Gastroesophageal sphincter (tissue), 3 donors: ENCODE measurements around the gene FYN.

Source experiments
- CTCF ChIP-seq, 4 experiments: fragments of 200-600 bp in 2 of 4; fragments of 450-650 bp in 2 of 4; sonication (generic) in 1 of 4; IDR thresholded peaks; one replicate each; pipeline ENCODE4 v1.5.1; 2017 to 2019; ENCODE audit warnings: antibody characterized with exemption in 4 of 4, mild to moderate bottlenecking in 2 of 4, moderate library complexity in 2 of 4
- EP300 ChIP-seq: sonication (generic); formaldehyde crosslinking; IDR thresholded peaks from one replicate; pipeline ENCODE4 v1.6.1; 2017; ENCODE audit warnings: antibody characterized with exemption, mild to moderate bottlenecking
- POLR2A ChIP-seq, 2 donors: fragments of 450-650 bp; IDR thresholded peaks; one replicate each; pipeline ENCODE4 v1.6.1; 2017; ENCODE audit warnings: antibody characterized with exemption in 2 of 2, mild to moderate bottlenecking in 2 of 2, moderate library complexity in 1 of 2
- POLR2AphosphoS5 ChIP-seq: sonication (generic); formaldehyde crosslinking; IDR thresholded peaks from one replicate; pipeline ENCODE4 v1.6.1; 2017; ENCODE audit warnings: antibody characterized with exemption

- TF ChIP-seq CTCF (IDR thresholded peaks at IDR 0.05) (no peak), POLR2A (IDR thresholded peaks at IDR 0.05) (no peak), POLR2AphosphoS5 (no peak), EP300 (no peak)
Observed at GRCh38 chr6:111806561-111807497, 66.4 kb downstream of the FYN start.
